RPMI8226 (cell line): ENCODE measurements around the gene SLC12A7.
"Not testable (repeated sequence)": the region's sequence is repeated elsewhere in the genome, so short reads cannot be mapped to it uniquely, and the experiment has no call there.

Source experiments
- DNase-seq: peaks from one replicate; pipeline ENCODE4 v3.0.0-alpha.2; 2015

The SLC12A7 gene

GRCh38 chr5:1140171-1140817 is 28.4 kb upstream of the SLC12A7 start:
- peak; percentile 94 for DNase-seq

DNA sequence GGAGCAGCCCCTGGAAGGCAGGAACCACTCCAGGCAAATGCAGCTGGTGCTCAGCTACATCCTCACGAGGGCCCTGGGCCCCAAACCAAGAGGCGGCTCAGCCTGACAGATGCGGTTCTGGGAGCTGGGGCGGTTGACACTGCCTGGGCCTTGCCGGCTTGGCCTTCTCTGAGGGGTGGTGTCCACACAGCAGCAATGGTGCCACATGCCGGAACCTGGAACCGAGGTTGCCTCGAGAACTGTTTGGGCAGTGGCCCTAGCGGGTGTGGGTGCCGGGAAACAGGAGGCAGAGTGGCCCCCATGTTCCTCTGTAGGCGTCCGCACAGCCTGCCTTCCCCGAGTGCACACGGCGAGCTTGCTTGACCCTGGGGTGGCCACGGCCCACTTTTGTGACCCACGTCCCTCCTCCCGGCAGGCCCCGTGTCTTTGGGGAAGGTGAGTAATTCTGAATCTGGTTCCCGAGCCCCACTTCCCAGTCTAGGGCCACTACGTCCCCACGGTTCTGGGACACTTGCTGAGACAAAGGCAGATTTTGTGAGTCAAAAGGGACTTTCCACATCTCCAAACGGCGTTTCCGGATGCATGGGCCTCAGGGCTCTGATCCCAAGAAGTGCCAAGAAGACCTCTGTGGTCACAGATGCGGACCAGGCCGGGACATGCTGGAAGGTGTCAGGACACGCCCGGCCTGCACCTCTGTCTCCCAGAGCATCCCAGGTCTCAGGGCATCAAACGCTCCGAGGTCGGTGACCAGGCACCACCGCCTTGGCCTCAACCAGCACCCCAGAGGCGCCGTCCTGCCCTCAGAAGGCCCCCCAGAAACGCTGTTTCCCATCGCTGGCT is 27.7 kb upstream of the SLC12A7 start:
- no peak for DNase-seq

- DNase-seq, result no peak
These were observed 26.8 kb upstream of the SLC12A7 start for GRCh38 chr5:1138445-1139245.

DNA sequence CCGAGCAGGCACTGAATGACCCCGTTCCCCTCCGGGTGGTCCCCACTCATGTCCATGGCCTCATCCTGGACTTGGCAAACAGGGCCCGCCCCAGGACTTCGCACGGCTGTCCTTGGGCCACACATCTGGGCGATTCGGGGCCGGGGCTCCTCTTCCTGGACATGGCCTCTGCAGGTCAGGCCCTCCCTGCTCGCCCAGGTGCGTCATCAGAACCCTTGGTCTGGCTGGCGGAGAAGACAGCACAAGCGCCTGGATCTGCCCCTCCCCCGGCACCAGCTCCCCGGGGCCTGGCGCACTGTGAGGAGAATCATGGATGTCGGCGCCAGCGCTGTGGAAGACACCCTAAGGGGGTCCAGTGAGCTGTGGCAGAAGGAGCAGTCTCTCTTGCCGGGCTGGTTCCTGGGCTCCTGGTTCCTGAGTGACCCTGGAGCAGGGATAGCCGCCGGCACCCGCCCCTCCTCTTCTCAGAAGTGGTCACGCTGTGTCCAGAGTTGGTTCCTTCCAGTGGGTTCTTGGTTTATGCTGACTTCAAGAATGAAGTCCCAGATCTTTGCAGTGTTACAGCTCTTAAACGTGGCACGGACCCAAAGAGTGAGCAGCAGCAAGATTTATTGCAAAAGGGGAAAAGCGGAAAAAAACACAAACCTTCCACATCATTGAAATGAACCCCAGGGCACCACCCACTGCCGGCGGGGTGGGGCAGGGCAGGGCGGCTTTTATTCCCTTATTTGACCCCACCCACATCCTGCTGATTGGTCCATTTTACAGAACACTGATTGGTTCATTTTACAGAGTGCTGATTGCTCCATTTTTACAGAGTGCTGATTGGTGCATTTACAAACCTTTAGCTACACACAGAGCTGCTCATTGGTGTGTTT is 25.9 kb upstream of the SLC12A7 start:
- DNase-seq, result no peak

DNA sequence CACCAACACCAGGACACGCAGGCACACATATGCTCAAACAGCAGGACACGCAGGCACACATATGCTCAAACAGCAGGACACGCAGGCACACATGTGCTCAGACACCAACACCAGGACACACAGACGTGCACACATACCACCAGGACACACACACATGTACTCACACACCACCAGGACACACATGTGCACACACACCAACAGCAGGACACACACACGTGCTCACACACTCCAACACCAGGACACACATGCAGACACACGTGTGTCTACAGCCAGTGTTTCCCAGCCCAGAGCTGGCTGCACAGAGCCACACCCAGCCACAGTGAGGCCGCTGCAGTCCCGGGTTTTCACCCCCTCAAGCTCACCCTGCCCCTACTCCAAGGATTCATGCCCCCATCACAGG is 25.0 kb upstream of the SLC12A7 start:
- no peak for DNase-seq

DNA sequence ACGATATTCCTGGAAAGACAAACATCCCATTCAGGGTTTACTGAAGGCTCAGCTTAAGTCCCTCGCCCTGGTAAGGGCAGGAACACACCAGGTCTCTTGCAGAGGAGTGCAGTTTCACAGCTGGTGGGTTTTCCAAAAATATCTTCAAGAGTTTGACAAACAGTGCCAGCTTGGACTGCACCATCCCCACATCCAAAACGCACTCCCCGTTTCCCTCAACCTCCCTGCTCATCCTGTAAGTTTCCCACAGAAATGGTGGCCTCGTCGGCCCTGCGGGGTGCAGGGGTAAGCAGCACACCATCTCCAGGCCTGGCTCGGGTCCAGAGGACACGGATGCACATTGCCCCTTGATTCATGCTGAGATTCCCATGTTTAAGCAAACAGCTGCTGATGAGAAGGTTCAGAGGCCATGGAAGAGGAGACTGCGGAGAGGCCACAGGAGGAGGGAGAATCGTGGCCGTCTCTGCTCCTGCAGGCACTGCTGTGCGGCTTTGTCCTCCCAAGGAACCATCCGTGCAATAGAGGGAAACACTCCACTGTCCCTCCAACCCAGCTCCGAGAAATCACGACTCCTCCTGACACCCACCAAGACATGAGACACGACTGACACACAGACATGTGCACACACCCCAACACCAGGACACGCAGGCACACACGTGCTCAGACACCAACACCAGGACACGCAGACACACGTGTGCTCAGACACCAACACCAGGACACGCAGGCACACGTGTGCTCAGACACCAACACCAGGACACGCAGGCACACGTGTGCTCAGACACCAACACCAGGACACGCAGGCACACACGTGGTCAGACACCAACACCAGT is 24.0 kb upstream of the SLC12A7 start:
- no peak for DNase-seq

DNA sequence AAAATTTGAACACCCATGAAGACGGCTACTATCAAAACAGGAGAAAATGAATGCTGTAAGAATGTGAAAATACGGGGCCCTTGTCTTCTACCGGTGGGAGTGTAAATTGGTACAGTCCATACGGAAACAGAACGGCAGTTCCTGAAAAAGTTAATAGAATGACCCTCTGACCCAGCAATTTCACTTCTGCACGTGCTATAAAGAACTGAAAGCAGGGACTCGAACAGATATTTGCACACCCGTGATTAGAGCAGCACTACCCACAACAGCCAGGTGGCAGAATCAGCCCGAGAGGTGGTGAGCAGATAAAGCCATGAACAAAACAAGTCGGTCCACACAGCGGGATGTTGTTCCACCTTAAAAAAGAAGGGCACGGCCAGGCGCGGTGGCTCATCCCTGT is 22.6 kb upstream of the SLC12A7 start:
- DNase-seq, result peak; percentile 95

DNA sequence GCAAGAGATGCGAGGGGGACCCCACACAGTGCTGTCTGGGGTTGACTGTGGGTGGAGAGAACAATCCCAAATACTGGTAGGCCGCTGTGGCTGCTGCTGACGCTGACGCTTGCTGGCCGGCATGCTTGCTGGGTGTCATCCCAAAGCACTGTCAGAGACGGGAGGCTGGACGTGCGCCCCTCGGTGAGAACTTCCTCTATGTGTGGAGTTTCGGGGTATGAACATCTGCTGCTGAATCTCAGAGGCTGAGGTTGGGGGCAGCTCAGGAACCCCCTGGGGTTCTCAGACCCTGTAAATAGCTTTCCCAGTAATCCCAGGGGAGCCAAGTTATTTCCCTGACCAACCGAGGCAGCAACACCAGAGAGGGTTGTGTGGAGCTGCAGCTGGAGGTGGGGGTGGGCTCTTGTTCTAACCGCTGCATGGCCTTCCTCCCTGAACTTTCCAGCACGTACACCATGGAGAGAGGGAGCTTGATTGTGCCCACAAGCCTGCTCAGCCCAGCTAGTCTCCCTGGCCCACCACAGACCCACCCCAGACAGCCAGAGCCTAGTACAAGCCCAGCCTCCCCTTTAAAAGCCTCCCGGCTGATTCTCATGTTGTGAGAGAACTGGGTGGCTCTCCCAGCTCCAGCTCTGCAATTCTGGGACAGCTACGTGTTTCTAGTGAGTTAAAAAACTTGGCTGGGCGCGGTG is 21.8 kb upstream of the SLC12A7 start:
- no peak for DNase-seq

GRCh38 chr5:1133108-1133507 is 21.2 kb upstream of the SLC12A7 start:
- no peak for DNase-seq

- no peak for DNase-seq
These were observed 20.7 kb upstream of the SLC12A7 start for GRCh38 chr5:1132570-1132969.

DNA sequence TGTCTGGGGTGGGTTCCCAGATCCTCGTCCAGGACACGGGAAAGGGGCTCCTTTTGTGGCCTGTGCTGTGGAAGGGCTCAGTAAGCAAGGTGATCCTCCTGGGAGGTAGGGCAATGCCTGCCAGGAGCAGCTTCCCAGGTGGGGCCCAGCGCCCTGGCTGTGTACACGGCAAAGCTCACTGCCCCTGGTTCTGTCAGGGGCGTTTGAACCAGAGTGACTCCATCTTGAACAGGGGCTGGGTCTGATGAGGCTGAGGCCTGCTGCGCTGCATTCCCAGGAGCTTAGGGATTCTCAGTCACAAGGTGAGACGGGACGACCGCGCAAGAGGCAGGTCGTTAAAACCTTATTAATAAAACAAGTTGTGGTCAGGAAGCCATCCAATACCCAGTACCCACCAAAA is 19.9 kb upstream of the SLC12A7 start:
- DNase-seq, result no peak

DNA sequence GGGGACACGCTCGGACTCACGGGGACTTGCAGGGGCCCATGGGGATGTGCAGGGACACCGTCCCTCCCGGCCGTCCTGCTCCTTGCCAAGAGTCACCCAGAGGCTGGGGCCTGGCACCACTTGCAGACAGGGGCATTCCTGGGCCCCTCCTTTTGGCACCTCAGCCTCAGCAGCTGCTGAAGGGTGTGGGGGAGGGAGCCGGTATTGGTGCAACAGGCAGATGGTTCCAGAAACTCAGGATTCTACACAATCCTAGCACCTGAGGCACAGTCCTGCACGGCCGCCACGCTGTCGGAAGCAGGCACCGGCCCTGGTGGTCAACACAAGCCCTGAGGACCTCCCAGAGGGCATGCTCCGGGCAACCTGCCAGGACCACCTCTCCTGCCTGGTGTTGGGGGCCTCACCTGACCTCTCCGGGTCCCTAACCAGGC is 19.3 kb upstream of the SLC12A7 start:
- peak; percentile 71 for DNase-seq

- DNase-seq, result peak; percentile 97
These were observed 18.5 kb upstream of the SLC12A7 start for GRCh38 chr5:1130218-1130946.

DNA sequence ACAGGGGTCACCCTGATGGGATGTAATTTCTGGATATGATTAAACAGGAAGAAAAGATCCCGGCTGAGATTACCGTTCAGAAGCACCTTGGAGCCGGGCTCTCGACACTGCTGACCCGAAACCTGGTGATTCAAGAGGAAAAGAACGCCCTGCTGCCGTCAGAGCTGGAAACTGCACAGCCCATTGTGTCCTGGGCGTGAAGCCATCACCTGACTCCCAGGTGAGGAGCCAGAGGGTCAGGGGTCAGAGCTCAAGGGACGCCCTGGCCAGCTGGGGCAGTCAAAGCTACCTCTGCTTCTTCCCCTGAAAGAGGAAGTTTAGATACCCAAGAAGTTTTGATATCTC is 17.8 kb upstream of the SLC12A7 start:
- peak; percentile 95 for DNase-seq

- no peak for DNase-seq
These were observed 17.3 kb upstream of the SLC12A7 start for GRCh38 chr5:1128977-1129710.

- DNase-seq, result no peak
These were observed 16.3 kb upstream of the SLC12A7 start for GRCh38 chr5:1127959-1128785.

DNA sequence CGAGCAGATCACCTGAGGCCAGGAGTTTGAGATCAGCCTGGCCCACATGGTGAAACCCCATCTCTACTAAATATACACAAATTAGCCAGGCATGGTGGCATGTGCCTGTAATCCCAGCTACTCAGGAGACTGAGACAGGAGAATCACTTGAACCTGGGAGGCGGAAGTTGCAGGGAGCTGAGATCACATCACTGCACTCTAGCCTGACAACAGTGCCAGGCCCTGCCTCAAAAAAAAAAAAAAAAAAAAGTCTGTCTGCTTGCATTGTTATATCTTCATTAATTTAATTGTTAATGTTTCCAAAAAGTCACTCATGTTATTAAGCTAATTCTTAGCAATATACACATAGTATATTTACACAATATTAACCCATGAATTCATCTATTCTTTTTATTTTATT is 13.8 kb upstream of the SLC12A7 start:
- not testable (repeated sequence) for DNase-seq

DNA sequence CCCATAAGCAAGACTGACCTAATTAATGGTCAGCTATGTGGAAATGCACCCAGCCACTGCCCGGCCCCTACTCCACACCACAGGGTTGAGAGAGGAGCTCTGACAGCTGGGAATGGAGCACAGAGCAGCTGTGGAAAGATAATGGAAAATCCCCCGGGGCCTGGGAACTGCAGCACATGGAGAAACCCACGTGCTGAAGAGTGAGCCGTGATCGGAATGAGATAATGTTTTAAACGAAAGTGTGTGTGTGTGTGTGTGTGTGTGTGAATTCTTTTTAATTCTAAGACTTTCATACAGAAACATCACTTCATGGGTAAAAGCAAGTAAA is 13.1 kb upstream of the SLC12A7 start:
- no peak for DNase-seq
